ENCODE results near the gene RBFOX2.

DNA sequence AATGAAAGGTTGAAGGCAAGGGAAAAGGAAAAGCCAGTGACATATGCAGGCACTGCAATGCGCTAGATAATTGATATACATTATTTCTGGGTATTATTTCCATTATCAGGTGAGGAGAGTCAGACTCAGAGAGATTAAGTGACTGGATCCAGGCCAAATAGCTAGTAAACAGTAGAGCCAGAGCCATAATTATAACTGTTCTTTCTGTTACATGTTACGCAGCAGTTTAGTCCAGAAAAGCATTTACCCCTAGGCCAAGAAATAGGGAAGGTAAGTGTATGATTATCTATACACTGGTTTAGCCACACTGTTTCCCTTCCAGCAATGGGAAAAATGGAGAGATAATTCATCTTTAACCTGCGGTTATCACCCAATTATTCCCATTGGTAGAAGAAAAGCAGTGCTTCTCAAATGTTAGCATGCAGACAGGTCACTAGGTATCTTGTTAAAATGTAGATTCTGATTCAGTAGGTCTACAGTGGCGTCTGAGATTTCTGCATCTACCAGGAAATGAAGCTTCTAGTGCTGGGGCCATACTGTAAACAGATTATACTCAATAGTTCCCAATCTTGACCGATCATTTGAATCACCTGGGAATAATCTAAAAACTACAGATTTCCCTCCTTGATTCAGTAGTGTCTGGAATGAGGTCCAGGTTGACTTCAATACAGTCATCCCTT lies 69.4 kb downstream of the RBFOX2 start:
- TF ChIP-seq, protein P1, sequence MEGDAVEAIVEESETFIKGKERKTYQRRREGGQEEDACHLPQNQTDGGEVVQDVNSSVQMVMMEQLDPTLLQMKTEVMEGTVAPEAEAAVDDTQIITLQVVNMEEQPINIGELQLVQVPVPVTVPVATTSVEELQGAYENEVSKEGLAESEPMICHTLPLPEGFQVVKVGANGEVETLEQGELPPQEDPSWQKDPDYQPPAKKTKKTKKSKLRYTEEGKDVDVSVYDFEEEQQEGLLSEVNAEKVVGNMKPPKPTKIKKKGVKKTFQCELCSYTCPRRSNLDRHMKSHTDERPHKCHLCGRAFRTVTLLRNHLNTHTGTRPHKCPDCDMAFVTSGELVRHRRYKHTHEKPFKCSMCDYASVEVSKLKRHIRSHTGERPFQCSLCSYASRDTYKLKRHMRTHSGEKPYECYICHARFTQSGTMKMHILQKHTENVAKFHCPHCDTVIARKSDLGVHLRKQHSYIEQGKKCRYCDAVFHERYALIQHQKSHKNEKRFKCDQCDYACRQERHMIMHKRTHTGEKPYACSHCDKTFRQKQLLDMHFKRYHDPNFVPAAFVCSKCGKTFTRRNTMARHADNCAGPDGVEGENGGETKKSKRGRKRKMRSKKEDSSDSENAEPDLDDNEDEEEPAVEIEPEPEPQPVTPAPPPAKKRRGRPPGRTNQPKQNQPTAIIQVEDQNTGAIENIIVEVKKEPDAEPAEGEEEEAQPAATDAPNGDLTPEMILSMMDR (IDR thresholded peaks at IDR 0.05): no peak
- TF ChIP-seq ZFX (IDR thresholded peaks at IDR 0.05; ENCODE audit: borderline replicate concordance): no peak
